K562 (cell line): ENCODE data around the gene BCL7B. TPM values are rescaled to one million over a fixed set of nuclear protein-coding genes. Genes with fewer than 3 reads are reported as not detected.

Experiments used
- ARNT ChIP-seq, 2 experiments: fragments of 450-650 bp; IDR thresholded peaks; 2 replicates each; pipeline ENCODE4 v1.6.1; 2016; ENCODE audit warnings: mild to moderate bottlenecking in 1 of 2
- CBX2 ChIP-seq: fragments of 200-600 bp; sonication (generic); IDR thresholded peaks from one replicate; pipeline ENCODE4 v1.6.1; 2012; ENCODE audit warnings: mild to moderate bottlenecking, low read length, inconsistent platforms; ENCODE audit not compliant: insufficient read depth, poor library complexity, severe bottlenecking
- DLX4 ChIP-seq: fragments of 250-450 bp; sonication (Bioruptor Pico); IDR thresholded peaks from 2 replicates; pipeline ENCODE4 v1.6.1; 2021; ENCODE audit warnings: mild to moderate bottlenecking
- FOXP4 ChIP-seq: sonication (generic); formaldehyde crosslinking; IDR thresholded peaks from 2 replicates; pipeline ENCODE4 v1.8.0; 2022; ENCODE audit warnings: mild to moderate bottlenecking, missing genetic modification reagents, borderline replicate concordance
- GATAD2B ChIP-seq: fragments of 450-650 bp; IDR thresholded peaks from 2 replicates; pipeline ENCODE4 v1.6.1; 2017; ENCODE audit warnings: mild to moderate bottlenecking, borderline replicate concordance
- HNRNPK ChIP-seq: fragments of 200-400 bp; formaldehyde crosslinking; IDR thresholded peaks from one replicate; pipeline ENCODE4 v1.6.1; 2018; ENCODE audit warnings: mild to moderate bottlenecking, low read depth, low read length; ENCODE audit not compliant: poor library complexity, severe bottlenecking
- MBD1 ChIP-seq: fragments of 250-450 bp; sonication (Bioruptor Pico); IDR thresholded peaks from 2 replicates; pipeline ENCODE4 v1.8.0; 2022; ENCODE audit warnings: inconsistent platforms
- MCM7 ChIP-seq, 2 experiments: fragments of 450-650 bp; IDR thresholded peaks; 2 replicates each; pipeline ENCODE4 v1.6.1; 2016 to 2018
- MLX ChIP-seq, 2 experiments: fragments of 450-650 bp in 1 of 2; sonication (generic) in 1 of 2; formaldehyde crosslinking; conservative IDR thresholded peaks; 2 replicates each; pipeline versions ENCODE4 v1.4.0 to v1.8.1; 2020 to 2022; ENCODE audit warnings: mild to moderate bottlenecking in 1 of 2, missing genetic modification reagents in 1 of 2
- NRF1 ChIP-seq, 2 experiments: fragments of 450-650 bp; IDR thresholded peaks in 1 of 2; conservative IDR thresholded peaks in 1 of 2; 2 replicates each; pipeline ENCODE4 v1.6.1; 2014; ENCODE audit warnings: mild to moderate bottlenecking in 2 of 2
- THRA ChIP-seq: fragments of 450-650 bp; IDR thresholded peaks from 2 replicates; pipeline ENCODE4 v1.6.1; 2017; ENCODE audit warnings: mild to moderate bottlenecking, moderate library complexity
- YBX1 ChIP-seq: fragments of 450-650 bp; IDR thresholded peaks from 2 replicates; pipeline ENCODE4 v1.7.1; 2016; ENCODE audit warnings: mild to moderate bottlenecking
- ZNF165 ChIP-seq: fragments of 250-450 bp; sonication (Bioruptor Pico); IDR thresholded peaks from 2 replicates; pipeline ENCODE4 v1.4.0; 2020; ENCODE audit warnings: borderline replicate concordance
- ZNF449 ChIP-seq: fragments of 250-450 bp; sonication (Bioruptor Pico); IDR thresholded peaks from 2 replicates; pipeline ENCODE4 v1.8.0; 2022; ENCODE audit warnings: moderate library complexity, mild to moderate bottlenecking, inconsistent platforms
- ZNF57 ChIP-seq: fragments of 450-650 bp; formaldehyde crosslinking; IDR thresholded peaks from 2 replicates; pipeline ENCODE4 v1.4.0; 2020; ENCODE audit warnings: mild to moderate bottlenecking, moderate library complexity
- ZNF639 ChIP-seq, 2 experiments: fragments of 200-800 bp in 1 of 2; sonication (Bioruptor generic) in 1 of 2; sonication (generic) in 1 of 2; formaldehyde crosslinking in 1 of 2; IDR thresholded peaks in 1 of 2; conservative IDR thresholded peaks in 1 of 2; 2 replicates each; pipeline versions ENCODE4 v1.5.0 to v1.6.1; 2016 to 2020; ENCODE audit warnings: missing compliant biosample characterization in 1 of 2, missing genetic modification characterization in 1 of 2, missing genetic modification reagents in 1 of 2
- polyA plus RNA-seq, 8 experiments: library from polyadenylated mRNA; depleted of rRNA in 4 of 8; stranded (reverse) in 5 of 8; unstranded in 3 of 8; fragments of >200 nt; fragmentation: Nextera tagmentation in 2 of 8; fragmentation: Illumina TruSeq in 1 of 8; extraction: Ambion mirVana in 2 of 8; extraction: Trizol in 1 of 8; gene quantifications; 2 replicates each; pipeline versions ENCODE4 v1.2.1 to v1.2.3, GENCODE V29; 2011 to 2014; ENCODE audit warnings: inconsistent platforms in 1 of 8, missing spikeins in 1 of 8
- total RNA-seq, 7 experiments: library from RNA; depleted of rRNA in 6 of 7; stranded (reverse); fragments of >200 nt in 6 of 7; fragmentation: Illumina TruSeq in 2 of 7; extraction: Trizol in 2 of 7; gene quantifications; 2 replicates each; pipeline versions ENCODE4 v1.2.1 to v1.2.3, GENCODE V29; 2011 to 2021; ENCODE audit warnings: low replicate concordance in 1 of 7

Gene BCL7B
- total and polyA plus RNA-seq, 9 of the 15 experiments (the other 6 are each of a cell fraction or from before 2014, with no cell fraction given), result 10.0 to 73.2 (median 32.9) TPM

GRCh38 chr7:73578342-73579128 lies 21.0 kb upstream of the BCL7B start, which contains the start of gene TBL2 (continued):
- TF ChIP-seq FOXP4 (no peak), NRF1 (conservative IDR thresholded peaks at IDR 0.05 in 1 of 2, IDR thresholded peaks at IDR 0.05 in 1 of 2) (peak; percentile 85 to 87), YBX1 (no peak), DLX4 (CRISPR knock-in tag) (no peak), ZNF449 (CRISPR knock-in tag) (no peak), THRA (no peak), MLX (CRISPR knock-in tag; conservative IDR thresholded peaks at IDR 0.05) (peak in 1 of 2 experiments; percentile 69; a peak in 1 of 4 replicates), CBX2 (no peak), MBD1 (no peak), MCM7 (IDR thresholded peaks at IDR 0.05) (no peak), GATAD2B (peak; percentile 45; the same call in 1 of the 2 replicates), ZNF57 (CRISPR knock-in tag) (0 out of 2 replicates have a peak, but pooled peaks have one; percentile 62), ZNF639 (CRISPR knock-in tag; conservative IDR thresholded peaks at IDR 0.05 in 1 of 2, IDR thresholded peaks at IDR 0.05 in 1 of 2) (no peak), ZNF165 (CRISPR knock-in tag) (0 out of 2 replicates have a peak, but pooled peaks have one; percentile 44), HNRNPK (no peak), ARNT (IDR thresholded peaks at IDR 0.05) (no peak)
